ENCODE measurements around the gene KPNA5.
"Not testable (repeated sequence)": the region's sequence is repeated elsewhere in the genome, so short reads cannot be mapped to it uniquely, and the experiment has no call there.

KPNA5 gene

GRCh38 chr6:116680880-116681672 is at the start of gene KPNA5:
Gene KPNA5 (plus strand): TSS chr6:116681211. CDS start chr6:116681335, 124 bp downstream.
- peak; percentile 96 for ATAC-seq

GRCh38 chr6:116631379-116631990 is 49.5 kb upstream of the KPNA5 start:
- ATAC-seq, result no peak

GRCh38 chr6:116633685-116634084 is 47.3 kb upstream of the KPNA5 start:
- ATAC-seq, result no peak

- no peak for ATAC-seq
These were observed 32.9 kb upstream of the KPNA5 start for GRCh38 chr6:116648156-116648555.

- no peak for ATAC-seq
These were observed 31.9 kb upstream of the KPNA5 start for GRCh38 chr6:116649129-116649528.

GRCh38 chr6:116651916-116652315 is 29.1 kb upstream of the KPNA5 start:
- ATAC-seq, result no peak

GRCh38 chr6:116661594-116661993 is 19.4 kb upstream of the KPNA5 start:
- no peak for ATAC-seq

- ATAC-seq, result peak in 1 of 2 donors; percentile 53
These were observed 18.8 kb upstream of the KPNA5 start for GRCh38 chr6:116662202-116662601.

GRCh38 chr6:116663308-116663707 is 17.7 kb upstream of the KPNA5 start:
- no peak for ATAC-seq

- not testable (repeated sequence) for ATAC-seq
These were observed 16.8 kb upstream of the KPNA5 start for GRCh38 chr6:116664169-116664568.

GRCh38 chr6:116665464-116665863 is 15.5 kb upstream of the KPNA5 start:
- no peak for ATAC-seq

- peak; percentile 19 to 30 for ATAC-seq
These were observed 14.1 kb upstream of the KPNA5 start for GRCh38 chr6:116666869-116667268.

GRCh38 chr6:116667623-116668022 is 13.4 kb upstream of the KPNA5 start:
- ATAC-seq, result no peak

- ATAC-seq, result no peak
These were observed 8.7 kb upstream of the KPNA5 start for GRCh38 chr6:116672306-116672705.

GRCh38 chr6:116676021-116676420 is 5.0 kb upstream of the KPNA5 start:
- no peak for ATAC-seq

- ATAC-seq, result peak; percentile 8 to 30
These were observed 1.3 kb downstream of the KPNA5 start for GRCh38 chr6:116682334-116682712.

- ATAC-seq, result no peak
These were observed 4.5 kb downstream of the KPNA5 start for GRCh38 chr6:116685437-116685993.

- ATAC-seq, result not testable (repeated sequence)
These were observed 5.6 kb downstream of the KPNA5 start for GRCh38 chr6:116686475-116687101.

GRCh38 chr6:116691154-116691553 is 10.1 kb downstream of the KPNA5 start:
- no peak for ATAC-seq

- not testable (repeated sequence) for ATAC-seq
These were observed 11.9 kb downstream of the KPNA5 start for GRCh38 chr6:116692873-116693272.

- ATAC-seq, result not testable (repeated sequence)
These were observed 12.3 kb downstream of the KPNA5 start for GRCh38 chr6:116693275-116693674.

GRCh38 chr6:116695401-116695800 is 14.4 kb downstream of the KPNA5 start:
- ATAC-seq, result peak; percentile 92 to 97

- no peak for ATAC-seq
These were observed 16.5 kb downstream of the KPNA5 start for GRCh38 chr6:116697480-116697879.
